ENCODE results near the gene TFCP2. TPM values are rescaled to one million over a fixed set of nuclear protein-coding genes. Genes with fewer than 3 reads are reported as not detected.

The TFCP2 gene
- total and polyA plus RNA-seq, 2 of the 13 experiments (the other 11 are each of a cell fraction or from before 2014, with no cell fraction given): 7.6 to 10.0 TPM

- TF ChIP-seq HMGXB3 (CRISPR knock-in tag; IDR thresholded peaks at IDR 0.05; ENCODE audit: borderline replicate concordance): no peak
Observed at GRCh38 chr12:51103977-51104376, 69.0 kb downstream of the TFCP2 start (continued).

GRCh38 chr12:51098611-51099010, 74.3 kb downstream of the TFCP2 start:
- Histone ChIP-seq H3K4me1 (ENCODE audit: insufficient read depth, low read length) (no peaks in the 10 kb centered on the region), H3K36me3 (replicated peaks in 1 of 2; ENCODE audit: control insufficient read depth in 1 of 2, insufficient read depth in 2 of 2, low read length in 2 of 2) (peaks cover 8 to 48% of the 10 kb centered on the region in 2 experiments), H3K9ac (ENCODE audit: insufficient read depth, low read depth, low read length) (no peak overlapping the region), H3K27me3 (ENCODE audit: control insufficient read depth in 1 of 2, insufficient read depth in 2 of 2, low read length in 2 of 2) (no peaks in the 10 kb centered on the region; a peak in 1 of 5 replicates), H3K4me2 (ENCODE audit: low read depth, low read length) (no peak overlapping the region), H3K4me3 (replicated peaks in 1 of 3; ENCODE audit: insufficient read depth in 1 of 3, low read depth in 2 of 3, low read length in 3 of 3) (no peak overlapping the region), H3K79me2 (ENCODE audit: insufficient read depth, low read length) (no peaks in the 10 kb centered on the region), H3K9me3 (ENCODE audit: low read length) (no peaks in the 10 kb centered on the region), H2AFZ (ENCODE audit: low read length) (no peak overlapping the region), H4K20me1 (ENCODE audit: insufficient read depth, low read length) (no peaks in the 10 kb centered on the region), H3K27ac (ENCODE audit: extremely low read length, insufficient read depth, low read length) (no peak overlapping the region)
- 96% methylated on average over 1 of the region's 1 CpG for WGBS (ENCODE audit: low lambda C conversion rate)
- ChIA-PET POLR2A (no interaction called here), CTCF (ENCODE audit: low intra/inter-chr PET ratio, low total read pairs) (no interaction called here)
- intact Hi-C loops (cut with micrococcal nuclease; ENCODE audit: unreplicated experiment): no loop called here
- ATAC-seq (no peak), FAIRE-seq (no peak), DNase-seq (ENCODE audit: low spot score) (no peak)
- BruUV-seq (replicated peaks): no TSS peak
- in situ Hi-C loops (cut with HindIII; ENCODE audit: extremely low pct_ligation_motif_present, low pct_unique_long_range_greater_than_20kb): no loop called here
- TF ChIP-seq CHCHD3 (CRISPR knock-in tag; IDR thresholded peaks at IDR 0.05): no peak
- no peak for TF ChIP-seq DZIP1 (CRISPR knock-in tag; IDR thresholded peaks at IDR 0.05)
- TF ChIP-seq SOX13 (IDR thresholded peaks at IDR 0.05): no peak
- TF ChIP-seq SOX13 (CRISPR knock-in tag; conservative IDR thresholded peaks at IDR 0.05 in 1 of 2, IDR thresholded peaks at IDR 0.05 in 1 of 2): no peak
- TF ChIP-seq MIER3 (CRISPR knock-in tag; IDR thresholded peaks at IDR 0.05; ENCODE audit: borderline replicate concordance): no peak
- no peak for TF ChIP-seq CTCF (CRISPR knock-in tag; IDR thresholded peaks at IDR 0.05)
- TF ChIP-seq FOXC1 (CRISPR knock-in tag; IDR thresholded peaks at IDR 0.05; ENCODE audit: borderline replicate concordance): no peak
- TF ChIP-seq ZNF674 (CRISPR knock-in tag; IDR thresholded peaks at IDR 0.05; ENCODE audit: low read depth): no peak
- no peak for TF ChIP-seq FOSL1 (CRISPR knock-in tag; IDR thresholded peaks at IDR 0.05; ENCODE audit: borderline replicate concordance)
- no peak for TF ChIP-seq GZF1 (CRISPR knock-in tag; IDR thresholded peaks at IDR 0.05)
- no peak for TF ChIP-seq RORA (CRISPR knock-in tag; IDR thresholded peaks at IDR 0.05)
- no peak for TF ChIP-seq ZNF329 (CRISPR knock-in tag; IDR thresholded peaks at IDR 0.05; ENCODE audit: low read depth)

Measured in HepG2 (cell line).